GM18951 (cell line): Measurements from ENCODE around the gene EMCN.

Experiments
- POLR2A ChIP-seq: IDR thresholded peaks from 4 replicates; pipeline ENCODE4 v1.6.1; 2011; ENCODE audit warnings: mild to moderate bottlenecking; ENCODE audit not compliant: insufficient read length, insufficient read depth; ENCODE audit errors: extremely low read depth
- in situ Hi-C: fragments of 300-500 bp; cut with MboI; formaldehyde crosslinking; loops from one replicate; pipeline ENCODE4 v1.12.0; 2022; ENCODE audit warnings: low sequenced_read_pairs, mixed read lengths, inconsistent platforms; ENCODE audit not compliant: unreplicated experiment

Gene EMCN

GRCh38 chr4:100511896-100512295, 5.9 kb downstream of the EMCN start:
- in situ Hi-C loops: no loop called here
- TF ChIP-seq POLR2A: no peak

DNA sequence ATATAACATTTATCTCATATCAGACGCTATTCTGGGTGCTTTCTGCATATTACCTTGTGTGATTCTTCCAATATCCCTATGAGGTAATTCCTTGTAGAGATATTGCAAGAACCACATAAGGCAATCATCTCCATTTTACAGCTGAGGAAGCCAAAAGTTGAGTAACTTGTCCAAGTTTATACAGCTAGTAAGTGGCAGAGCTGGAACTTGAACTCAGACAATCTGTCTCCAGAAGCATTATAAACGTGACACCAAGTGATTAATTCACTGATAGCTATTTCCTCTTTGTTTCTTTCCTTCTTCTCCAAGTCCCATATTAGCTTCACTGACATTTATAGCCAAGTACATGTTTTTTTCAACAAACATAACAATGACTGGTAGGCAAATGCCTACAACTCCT, 7.3 kb downstream of the EMCN start:
- no peak for TF ChIP-seq POLR2A
- in situ Hi-C loops: no loop called here

DNA sequence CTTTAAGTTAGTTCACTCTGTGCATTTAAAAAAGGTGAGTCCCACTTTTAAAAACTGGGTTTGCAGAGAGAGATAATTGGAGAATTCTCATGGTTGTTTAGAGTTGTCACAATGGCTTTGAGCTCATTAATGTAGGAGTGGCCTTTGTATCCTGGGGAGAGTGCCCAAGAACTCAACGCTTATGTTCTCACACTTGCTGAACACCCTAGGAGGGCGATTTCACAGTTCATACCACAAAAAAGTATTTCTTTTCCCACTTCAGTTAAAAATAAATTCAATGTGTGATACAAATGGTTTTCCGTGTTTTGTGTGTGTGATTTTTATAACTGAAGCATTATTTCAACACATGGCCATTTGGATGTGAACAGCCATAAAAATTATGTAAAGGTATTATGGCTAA, 8.4 kb downstream of the EMCN start:
- in situ Hi-C loops: no loop called here
- no peak for TF ChIP-seq POLR2A

GRCh38 chr4:100508691-100509090, 9.1 kb downstream of the EMCN start:
- in situ Hi-C loops: no loop called here
- TF ChIP-seq POLR2A: no peak

GRCh38 chr4:100504086-100504874, 13.5 kb downstream of the EMCN start:
- in situ Hi-C loops: no loop called here
- TF ChIP-seq POLR2A: no peak

- in situ Hi-C loops: no loop called here
- no peak for TF ChIP-seq POLR2A
Observed at GRCh38 chr4:100497791-100498190, 20.0 kb downstream of the EMCN start.

DNA sequence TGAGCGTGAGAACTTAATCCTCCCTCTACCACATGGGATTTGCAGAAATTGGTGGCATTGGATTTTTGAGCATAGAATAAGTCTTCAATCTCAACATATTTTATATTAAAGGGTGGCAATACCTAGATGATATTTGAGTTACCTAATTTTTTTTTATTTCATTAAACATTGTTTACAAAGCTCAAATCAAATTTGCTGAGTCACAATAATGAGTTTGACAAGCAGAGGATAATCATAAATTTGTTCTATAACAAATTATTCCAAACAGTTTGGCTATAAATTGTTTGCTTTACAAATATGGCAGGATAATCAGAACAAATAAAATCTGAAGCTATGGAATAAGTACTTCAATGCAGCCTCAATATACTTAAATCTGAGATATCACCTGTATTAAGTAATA, 22.7 kb downstream of the EMCN start:
- no peak for TF ChIP-seq POLR2A
- in situ Hi-C loops: no loop called here

DNA sequence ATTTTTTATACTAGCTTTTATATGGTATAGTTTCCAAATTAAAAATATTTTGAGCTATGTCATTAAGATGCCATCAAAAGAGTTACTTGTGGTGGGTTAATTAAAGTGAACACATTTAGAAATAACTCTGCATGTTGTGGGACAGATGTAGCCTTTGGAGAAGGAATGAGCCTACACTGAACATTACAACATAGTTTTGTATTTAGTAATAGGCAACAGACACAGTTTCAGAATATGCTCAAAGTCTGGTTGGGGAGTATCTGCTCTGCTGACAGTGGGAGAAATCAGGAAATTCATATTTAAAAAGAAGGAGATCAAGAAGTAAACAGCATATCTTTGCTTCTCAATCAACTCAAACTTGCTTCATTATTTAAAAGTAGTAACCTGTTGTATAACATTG, 23.7 kb downstream of the EMCN start:
- in situ Hi-C loops: no loop called here
- TF ChIP-seq POLR2A: no peak

GRCh38 chr4:100493756-100494155, 24.1 kb downstream of the EMCN start:
- no peak for TF ChIP-seq POLR2A

DNA sequence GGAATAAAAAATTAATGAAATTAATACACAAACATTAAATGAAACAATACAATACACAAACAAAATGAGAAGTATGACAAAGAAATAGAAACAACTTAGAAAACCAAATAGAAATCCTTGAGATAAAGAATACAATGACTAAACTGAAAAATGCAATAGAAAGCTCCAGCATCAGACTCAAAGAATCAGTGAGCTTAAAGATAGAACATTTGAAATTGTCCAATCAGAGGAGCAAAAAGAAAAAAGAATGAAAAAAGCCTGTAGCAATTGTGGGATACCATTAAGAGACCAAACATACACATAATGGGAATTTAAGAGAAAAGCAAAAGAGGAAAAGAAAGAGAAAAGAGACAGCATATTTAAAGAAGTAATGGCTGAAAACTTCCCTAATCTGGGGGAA, 25.7 kb downstream of the EMCN start:
- TF ChIP-seq POLR2A: no peak
- in situ Hi-C loops: no loop called here

More at GRCh38 chr4:100493756-100494155, 24.1 kb downstream of the EMCN start:
- in situ Hi-C loops: no loop called here

DNA sequence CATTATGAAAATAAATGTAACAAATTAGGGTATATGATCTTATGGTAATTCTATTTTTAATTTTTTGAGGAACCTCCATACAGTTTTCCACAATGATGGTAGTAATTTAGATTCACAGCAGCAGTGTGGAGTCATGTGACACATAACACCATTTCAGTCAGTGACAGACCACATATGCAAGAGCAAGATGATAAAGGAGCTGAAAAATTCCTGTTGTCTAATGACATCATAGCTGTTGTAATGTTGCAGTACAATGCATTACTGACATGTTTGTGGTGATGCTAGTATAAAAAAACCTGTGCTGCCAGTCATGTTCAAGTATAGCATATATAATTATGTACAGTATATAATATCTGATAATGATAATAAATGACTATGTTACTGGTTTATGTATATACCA, 28.5 kb downstream of the EMCN start:
- no peak for TF ChIP-seq POLR2A
- in situ Hi-C loops: no loop called here

DNA sequence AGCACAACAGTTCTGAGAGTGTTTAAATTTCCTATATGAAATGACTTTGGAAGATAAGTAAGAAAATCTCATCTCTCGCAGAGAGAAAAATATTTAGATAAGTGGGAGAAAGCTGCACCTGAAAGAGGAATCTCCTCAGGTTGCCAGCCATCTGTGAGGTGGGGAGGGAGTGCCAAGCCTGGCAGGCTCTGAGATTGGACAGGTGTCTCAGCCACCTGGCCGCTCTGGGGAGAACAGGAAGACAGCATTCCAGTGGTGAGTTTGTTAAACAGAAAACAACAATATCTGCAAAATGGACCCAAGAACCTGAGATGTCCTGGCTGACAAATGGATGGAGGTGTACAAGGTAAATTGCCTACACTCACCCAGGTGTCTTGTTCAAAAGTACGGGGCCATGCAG, 31.3 kb downstream of the EMCN start:
- in situ Hi-C loops: no loop called here
- TF ChIP-seq POLR2A: no peak

DNA sequence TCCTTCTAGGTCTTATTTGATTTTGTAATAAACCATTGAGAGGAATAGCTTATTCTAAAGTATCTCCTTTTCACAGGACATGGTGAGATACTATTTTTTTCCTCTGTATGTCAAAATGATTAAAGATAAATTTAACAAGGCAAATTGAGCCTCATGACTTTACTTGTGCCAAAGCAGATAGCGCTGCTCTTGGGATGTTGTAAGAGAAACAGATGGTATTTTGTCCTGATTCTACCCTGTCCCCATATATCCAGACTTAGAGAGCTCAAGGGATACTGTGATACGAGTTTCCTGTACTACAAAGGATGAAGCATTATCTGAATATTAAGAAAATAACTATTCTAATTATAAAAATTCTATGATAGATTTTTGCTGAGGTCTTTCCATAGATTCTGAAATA, 34.0 kb downstream of the EMCN start:
- TF ChIP-seq POLR2A: no peak
- in situ Hi-C loops: no loop called here

DNA sequence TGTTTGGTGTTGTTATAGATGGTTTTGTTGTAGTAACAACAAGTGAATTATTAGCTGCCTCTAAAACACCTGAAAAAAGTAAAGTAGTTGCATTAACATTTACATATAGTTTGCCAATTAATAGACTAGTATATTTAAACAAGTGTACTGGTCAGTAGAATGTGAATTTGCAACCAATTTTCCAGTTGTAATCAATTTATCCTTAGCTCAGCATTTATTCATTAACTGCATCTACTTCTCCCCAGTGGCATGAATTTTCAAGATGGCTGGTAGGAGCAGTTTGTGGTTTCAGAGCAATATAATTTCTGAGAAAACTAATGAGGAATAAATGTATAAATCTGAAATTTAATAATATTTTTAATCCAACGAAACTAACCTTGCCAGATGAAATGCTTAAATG, 37.9 kb downstream of the EMCN start:
- TF ChIP-seq POLR2A: no peak
- in situ Hi-C loops: no loop called here

- no peak for TF ChIP-seq POLR2A
- in situ Hi-C loops: no loop called here
Observed at GRCh38 chr4:100469555-100469954, 48.3 kb downstream of the EMCN start.

GRCh38 chr4:100466501-100466900, 51.3 kb downstream of the EMCN start:
- no peak for TF ChIP-seq POLR2A
- in situ Hi-C loops: no loop called here
